Stimulated activated naive CD4-positive, alpha-beta T cell (primary cell): Measurements from ENCODE around the gene LAD1.

Experiments
- DNase-seq, 6 experiments: peaks; one replicate each; lab custom pipeline; 2025; lab: John Stamatoyannopoulos, UW

LAD1 gene

DNA sequence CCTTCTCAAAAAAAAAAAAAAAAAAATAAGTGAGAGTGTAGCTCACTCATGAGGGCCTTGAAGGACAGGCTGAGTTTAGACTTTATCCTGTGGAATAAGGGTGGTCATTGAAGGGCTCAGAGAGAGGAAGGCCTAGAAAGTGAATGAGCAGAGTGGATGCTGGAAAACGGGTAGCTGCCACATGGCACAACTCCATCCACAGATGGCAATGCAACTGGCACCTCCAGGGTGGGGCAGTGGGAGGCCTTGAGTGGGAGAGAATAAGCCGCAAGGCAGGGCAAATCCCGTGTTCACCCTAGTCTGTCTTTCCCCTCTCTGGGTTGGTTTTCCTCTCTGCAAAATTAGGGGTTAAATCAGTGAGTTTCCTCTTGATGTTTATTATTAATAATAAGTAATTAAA lies 19.3 kb upstream of the LAD1 start:
- no peak for DNase-seq

DNA sequence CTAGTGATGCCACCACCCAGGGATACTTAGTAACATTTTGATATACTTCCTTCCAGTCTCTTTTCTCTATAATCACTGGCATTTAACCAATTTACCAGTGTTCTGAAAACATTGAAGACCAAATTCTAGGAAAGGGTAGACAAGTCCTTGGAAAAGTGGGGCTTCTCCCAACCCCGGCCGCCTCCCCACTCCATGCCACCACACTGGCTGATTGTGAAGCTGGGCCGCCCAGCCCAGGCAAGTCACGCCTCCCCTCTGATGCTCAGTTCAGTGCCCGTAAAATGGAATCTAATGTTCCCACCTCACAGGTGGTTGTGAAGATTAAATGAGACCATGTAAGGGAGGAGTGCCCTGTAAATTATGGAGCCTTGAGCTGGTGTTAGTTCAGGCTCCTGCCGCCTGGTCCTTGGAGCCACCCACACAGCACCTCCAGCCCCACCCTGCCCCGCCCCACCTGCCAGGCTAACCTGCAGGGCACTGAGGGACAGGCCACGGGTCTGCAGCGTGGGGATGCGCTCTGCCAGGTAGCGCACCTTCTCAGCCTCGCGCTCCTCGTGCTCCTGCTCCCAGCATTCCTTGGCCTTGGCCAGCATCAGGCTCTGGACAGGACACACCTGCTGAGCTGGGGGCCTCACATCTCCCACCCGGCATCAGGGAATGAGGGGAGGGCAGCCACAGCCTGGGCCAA lies 15.1 kb upstream of the LAD1 start:
- DNase-seq = no peak

DNA sequence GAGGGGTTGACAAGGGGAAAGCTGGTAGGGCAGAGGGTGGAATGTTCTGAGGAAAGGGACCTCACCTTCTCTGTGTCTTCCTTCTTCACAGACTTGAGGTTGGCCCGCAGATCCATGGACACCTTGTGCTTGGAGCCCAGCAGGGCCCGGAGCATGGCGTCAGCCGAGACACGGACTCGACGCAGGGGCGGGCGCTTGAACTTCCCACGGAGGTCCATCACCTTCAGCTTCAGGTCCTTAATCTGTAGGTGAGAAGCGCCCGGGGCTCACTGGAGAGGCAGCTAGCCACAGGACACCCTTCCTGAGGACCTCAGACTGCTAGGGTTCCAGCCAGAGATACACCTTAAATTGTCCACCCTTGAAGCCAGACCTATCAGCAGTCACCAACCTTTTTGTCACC lies 12.2 kb upstream of the LAD1 start:
- no peak for DNase-seq

DNA sequence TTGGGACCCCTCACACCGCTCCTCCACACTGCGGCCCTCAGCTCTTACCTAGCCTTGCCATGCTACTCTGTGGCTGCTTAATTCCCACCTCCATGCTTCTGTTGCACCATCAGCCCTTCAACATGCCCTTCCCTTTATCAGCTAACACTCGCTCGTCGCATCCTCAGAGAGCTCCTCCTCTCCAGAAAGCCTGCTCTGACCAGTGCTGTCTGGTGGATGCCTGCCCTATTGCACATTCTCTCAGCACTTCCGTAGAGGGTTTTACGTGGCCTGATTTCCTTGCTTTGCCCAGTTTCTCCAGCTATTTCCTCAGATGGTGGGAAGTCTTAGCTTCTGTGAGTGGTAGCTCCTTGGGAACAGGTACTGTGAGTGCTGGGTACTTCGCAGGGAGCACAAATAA lies 10.3 kb upstream of the LAD1 start:
- no peak for DNase-seq

DNA sequence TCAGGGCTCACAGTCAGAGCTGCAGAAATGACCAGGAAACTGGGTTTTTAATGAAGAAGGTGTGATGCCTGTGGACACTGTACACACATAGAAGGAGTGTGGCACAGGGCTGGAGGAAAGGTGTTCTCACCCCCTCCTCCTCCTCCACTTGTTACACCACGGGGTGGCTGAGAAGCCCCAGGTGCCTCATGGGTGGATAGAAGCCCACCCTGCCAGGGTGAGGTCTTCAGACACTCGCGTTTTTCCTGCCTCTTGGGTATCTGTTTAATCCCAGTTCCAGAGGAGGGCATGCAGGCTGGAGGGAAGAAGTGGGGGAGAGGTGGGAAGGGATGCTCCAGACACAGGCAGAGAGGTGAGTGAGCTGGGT lies 9.7 kb upstream of the LAD1 start:
- DNase-seq = no peak

DNA sequence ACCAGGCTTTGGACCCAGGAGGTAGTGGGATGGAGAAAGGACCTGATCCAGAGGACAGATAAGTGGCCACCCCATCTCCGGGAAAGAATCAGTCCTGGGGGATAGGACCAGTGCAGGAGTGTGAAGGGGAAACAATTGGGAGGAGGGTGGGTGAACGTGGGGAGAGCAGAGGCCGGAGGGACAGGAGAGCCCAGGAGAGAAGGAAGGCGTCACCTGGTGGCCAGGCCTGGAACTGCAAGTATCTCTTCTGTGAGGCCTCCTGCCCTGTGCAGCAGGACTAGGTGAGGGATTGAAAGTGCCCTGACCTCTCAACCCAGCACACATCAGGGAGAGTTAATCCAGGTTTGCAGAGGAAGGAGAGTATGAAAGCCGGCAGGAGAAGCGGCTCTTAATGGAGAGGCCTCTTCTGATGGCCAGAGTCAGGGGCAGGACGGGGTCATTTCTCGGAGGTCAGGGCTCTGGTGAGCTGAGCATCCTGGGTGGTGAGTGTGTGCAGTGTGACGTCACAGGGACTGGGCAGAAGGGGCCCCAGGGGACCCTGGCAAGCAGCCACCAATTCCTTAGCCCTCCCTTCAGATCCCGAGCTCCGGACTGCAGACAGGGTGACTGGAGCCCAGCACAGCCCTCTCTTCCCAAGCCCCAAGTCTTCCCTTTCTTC lies 9.2 kb upstream of the LAD1 start:
- DNase-seq = peak; percentile 4 to 58 (median 39)

DNA sequence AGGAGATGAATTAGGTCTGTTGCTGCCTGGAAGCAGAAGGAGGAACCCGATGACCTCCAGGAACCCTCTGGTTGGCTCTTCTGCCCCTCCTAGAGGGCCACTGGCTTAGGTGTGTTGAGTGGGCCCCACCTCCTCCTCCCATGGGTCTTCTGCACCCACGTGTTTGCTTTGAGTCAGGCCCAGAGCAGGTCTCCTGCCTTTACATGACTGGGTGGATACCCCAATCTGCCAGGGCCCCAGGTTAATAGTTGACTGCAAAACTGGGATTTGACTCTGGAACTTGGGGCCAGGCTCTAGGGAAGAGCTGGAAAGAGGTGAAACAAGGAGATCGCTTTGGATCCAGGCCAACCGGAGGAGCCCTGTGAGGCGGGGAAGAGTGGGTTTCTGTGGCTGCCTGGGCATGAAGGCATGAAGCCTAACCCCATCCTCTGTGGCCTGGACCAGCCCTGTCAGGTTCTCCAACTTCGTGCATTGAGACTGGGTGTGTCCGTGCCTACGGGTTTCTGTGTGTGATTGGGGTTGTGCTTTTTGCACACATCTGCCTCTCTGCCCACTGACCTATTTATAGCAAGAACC lies 7.8 kb upstream of the LAD1 start:
- DNase-seq = no peak

DNA sequence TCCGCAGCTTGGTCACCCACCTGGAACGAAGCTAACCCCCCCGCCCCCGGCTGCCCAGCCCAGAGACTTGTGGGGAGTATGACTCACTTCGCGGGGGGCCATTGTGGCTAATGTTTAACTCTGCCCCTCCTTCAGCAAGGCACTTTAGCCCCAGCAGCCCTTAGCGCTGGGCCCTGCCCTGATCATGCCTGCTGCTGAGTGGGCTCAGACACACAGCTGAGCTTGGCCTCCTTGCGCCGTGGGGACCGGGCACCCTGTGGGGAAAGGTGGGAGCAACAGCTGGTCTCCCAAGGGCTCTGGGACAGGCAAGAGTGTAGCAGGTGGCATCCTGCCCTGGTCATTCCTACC lies 6.3 kb upstream of the LAD1 start:
- DNase-seq = no peak

DNA sequence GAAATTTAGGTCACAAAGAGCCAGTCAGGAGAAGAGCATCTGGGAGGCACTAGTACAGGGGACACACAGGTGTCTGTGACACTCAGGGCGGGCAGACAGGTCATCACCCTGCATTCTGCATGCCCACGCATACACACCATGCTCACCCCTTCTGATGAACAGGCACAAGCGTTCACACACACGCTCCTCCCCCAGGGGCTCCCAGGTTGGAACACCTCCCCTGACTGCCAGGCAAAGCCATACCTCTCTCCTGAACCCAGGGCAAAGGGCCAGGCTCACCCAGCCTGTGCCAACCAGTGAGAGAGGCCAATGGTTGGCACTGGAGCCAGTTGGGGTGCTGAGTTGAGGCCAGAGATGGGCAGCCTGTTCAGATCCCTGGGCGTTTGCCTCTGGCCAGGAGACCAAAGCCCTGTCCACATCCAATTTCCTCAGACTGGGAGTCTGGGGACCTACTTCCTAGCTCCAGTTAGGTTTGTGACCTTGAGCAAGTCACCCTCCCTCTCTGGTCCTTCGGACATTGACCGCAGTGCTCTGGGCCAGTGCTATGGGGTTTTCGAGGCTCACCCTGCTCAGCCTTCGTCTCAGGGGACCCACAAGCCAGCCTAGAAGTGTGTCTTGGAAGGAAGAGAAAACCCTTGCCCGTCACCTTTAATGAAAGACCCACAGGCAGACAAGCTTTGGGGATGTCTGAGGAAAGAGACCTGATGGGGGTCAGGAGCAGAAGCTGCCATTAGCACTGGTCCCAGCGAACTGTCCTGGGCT lies 5.8 kb upstream of the LAD1 start:
- DNase-seq = no peak

DNA sequence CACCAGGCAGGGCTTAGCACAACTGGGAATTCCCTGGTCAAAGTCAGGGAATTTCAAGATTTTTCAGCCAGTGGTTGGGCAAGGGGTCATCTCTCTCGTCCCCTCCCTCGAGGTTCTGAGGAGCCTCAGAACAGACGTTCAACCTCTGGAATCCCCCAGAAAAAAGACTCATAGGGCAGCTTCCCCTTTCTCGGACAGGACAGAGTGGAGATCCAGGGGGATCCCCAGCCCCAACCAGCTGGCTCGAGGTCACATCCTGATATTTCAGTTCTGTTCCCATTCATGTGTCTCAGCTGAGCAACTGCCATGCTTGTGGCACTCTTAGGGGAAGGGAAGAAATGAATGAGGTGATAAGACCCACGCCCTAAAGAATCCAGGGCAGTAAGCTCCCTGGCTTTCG lies 4.9 kb upstream of the LAD1 start:
- no peak for DNase-seq

DNA sequence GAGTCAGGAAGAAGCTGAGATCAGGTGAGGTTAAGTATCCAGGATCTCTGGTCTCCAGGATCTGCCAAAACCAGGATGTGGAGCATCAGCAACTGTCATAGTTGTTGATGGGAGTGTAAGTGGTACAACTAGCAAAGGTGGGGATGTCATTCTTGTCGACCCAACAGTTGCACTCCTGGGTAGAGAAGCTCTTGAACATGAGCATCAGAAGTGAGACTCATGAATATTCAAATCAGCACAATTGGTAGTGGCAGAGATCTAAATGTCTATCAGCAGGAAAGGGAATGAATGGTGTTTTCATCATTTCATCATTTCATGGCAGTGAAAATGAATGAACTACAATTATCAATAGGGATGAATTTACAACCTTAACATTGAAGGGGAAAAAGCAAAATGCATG lies 4.2 kb upstream of the LAD1 start:
- DNase-seq = no peak

DNA sequence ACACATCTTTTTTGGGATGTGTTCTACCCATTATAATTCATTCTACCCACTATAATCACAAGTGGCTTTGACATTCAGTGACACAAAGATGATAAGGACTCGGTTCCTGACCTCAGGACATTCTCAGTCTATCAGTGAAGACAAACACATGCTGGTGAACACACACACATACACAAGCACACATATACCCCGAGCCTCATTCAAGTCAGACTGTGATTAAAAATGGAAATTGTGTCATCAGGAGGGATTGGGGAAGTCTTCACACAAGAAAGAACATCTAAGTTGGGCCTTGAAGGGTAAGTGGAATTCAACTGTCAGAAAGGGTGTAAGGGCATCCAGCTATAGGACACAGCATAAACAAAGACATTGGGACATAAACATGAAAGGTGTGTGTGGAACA lies 2.6 kb upstream of the LAD1 start:
- DNase-seq = no peak

DNA sequence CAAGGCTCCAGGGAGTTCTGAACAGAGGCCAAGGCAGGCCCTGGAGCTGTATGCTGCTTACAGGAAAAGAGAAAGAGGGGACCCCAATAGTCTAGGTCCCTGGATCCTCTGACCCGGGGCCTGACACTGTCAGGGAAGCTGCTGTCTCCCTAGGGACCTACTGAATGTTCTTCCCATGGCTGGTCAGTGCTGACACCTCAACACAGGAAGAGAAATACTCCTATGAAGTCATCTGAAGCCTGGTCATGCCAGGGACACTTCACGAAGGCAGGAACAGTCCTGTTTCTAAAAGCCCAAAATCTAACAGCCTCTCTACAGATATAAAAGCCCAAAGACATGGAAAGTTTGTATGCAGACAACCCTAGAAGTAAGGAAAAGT lies 1.7 kb upstream of the LAD1 start:
- DNase-seq = no peak

DNA sequence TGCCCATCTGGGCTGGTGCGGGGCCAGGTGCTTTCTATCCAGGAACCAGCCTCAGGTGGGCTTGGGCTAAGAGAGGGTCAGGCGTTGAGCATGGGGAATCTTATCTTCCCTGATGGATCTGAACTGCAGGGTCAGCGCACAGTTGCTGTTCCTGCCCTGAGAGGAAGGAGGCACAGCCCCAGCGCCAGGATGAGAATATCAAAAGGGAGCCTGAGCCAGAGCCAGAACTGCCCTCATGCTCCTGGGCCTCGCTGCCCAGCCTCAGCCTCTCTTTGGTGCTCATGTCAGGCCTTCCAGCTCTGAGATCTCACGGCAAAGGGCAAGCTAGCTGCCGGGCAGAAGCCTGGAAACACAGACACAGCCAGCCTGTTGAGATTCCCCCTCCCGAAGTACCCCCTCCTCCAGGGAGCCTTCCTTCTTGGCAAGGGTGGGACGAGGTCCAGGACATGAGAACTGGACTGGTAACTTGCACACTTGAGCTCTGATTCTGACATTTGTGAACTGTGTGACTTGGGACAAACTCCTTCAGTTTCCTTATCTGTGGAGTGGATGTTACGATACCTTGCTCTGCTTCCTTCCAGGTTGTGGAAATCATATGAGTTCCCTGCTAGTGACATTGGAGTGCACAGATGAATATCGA lies 1.2 kb upstream of the LAD1 start:
- no peak for DNase-seq

DNA sequence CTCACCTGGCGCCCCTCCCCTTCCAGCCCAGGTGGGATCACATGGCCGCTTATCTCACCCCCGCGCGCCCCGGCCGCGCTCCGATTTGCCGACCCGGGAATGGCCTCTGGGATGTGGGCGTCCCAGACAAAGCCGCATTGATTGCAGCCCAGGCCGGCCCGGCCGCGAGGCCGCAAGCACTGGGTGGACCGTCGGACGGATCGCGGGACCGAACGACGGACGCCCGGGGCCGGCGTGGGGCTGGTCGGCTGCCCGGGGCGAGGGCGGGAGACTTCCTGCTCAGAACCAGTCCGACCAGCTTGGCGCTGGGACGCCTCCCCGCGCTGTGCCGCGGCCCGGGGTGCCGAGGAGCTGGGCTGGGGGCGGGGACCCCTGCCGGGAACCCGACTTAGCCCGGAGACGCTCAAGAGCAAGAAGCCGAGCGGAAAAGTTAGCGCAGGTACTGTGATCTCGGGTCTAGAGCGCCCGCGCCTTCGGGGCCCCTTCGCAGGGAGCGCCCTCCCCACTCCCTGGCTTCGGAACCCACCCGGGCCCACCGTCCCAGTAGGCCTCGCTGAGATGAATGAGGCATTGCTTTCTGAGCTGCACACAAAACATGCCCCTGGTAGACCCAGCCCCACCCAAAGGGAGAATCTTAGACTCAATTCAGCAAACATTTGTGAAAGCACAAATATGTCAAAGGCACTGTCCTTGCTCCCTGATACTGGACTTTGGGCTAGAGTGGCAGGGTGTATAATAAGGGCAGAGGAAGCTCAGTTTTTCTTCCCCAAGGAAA lies 415 bp upstream of the LAD1 start:
- DNase-seq = no peak

DNA sequence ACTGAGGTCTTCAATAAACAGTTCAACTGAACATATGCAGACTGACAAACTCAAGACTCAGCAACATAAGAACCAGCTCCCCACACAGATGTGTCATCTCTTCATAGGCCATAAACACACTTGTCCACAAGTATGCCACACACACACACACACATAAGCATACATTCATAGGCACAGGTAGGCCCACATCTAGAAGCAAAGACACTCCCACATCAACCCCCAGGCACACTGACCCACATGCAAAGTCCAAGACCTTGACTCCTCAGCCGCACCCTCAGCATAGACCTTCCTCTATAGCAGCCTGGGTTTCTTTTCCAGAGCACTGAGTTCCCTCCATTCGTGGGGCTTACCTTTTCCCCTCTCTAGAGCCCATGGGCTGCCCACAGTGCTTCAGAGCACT lies 1.4 kb downstream of the LAD1 start:
- DNase-seq = no peak

DNA sequence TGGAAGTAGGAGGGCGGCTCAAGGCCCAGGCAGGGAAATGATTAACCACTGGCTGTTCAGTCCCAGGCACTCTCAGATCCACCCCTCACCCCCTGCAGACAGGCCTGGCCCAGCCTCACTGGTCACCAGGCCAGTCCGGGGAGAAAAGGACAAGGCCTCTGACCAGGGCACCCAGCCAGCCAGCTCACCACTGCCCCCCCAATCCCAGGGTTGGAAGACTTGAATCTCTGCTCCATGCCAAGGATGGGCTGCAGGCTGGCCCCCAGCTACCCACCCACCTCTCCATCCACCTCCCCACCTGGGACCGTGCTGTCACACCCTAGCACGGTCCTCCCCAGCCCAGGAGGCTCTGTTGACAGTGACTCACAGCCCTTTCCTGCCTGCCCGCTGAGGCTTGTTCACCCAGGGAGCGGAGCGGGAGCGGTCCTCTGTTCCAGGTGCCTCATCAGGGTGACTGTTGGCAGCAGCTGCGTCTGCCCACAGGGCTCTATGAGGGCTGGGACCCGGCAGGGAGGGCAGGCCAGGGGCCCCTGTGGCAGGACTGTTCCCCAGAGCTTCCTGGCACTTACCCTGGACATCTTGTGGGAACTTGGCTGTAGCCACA lies 2.2 kb downstream of the LAD1 start:
- DNase-seq = no peak

DNA sequence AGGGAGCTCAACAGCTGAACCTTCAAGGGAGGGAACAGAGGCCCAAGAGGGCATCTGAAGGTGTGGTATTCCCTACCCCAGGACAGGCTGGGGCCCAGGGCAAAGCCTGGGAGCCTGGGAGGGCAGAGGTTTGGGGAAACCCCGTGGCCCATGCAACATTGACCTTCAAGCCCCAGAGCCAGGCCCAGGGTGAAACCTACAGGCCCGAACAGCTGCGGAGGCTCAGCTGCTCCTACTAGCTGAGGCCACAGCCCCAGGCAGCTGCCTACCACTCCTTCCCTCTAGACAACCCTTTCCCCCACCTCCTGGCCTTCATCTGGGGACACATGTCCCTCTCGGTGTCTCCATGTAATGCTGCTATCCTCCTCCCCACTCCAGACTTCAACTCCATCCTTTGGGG lies 3.2 kb downstream of the LAD1 start:
- no peak for DNase-seq

DNA sequence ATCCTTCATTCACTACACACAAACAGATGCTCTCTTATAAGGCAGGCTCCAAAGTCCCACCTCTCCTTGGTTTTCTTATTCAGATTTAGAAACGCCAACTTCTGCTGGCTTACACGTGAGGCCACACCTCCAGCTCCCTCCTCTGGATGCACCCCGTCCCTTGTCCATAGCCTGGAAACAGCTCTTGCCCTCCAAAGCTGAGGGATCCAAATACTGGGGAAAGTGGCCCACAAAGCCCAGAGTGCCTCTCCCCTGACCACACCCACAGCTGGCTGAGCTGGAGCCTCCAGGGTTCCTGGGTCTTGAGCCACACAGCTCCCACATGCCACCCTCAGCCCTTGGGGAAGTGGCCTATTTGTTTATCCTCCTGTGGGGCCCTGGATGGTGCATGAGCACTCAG lies 4.5 kb downstream of the LAD1 start:
- DNase-seq = no peak

DNA sequence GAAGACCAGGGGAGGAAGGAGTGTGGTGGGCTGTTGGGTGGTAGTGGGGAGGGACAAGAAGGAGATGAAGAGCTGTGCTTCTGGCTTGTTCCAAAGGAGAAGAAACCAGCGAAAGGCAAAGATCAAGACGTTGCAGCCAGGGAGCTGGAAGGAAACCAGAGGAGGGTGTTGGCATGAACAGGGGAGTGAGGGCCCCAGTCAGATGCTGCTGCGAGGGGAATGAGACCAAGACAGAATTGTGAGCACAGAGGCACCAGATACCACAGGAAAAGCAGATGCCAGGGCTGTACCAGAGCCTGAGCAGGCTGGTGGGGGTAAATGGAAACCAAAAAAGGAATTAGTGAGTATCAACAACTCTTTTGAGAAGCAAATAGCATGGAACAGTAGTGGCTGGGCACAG lies 6.0 kb downstream of the LAD1 start:
- no peak for DNase-seq

DNA sequence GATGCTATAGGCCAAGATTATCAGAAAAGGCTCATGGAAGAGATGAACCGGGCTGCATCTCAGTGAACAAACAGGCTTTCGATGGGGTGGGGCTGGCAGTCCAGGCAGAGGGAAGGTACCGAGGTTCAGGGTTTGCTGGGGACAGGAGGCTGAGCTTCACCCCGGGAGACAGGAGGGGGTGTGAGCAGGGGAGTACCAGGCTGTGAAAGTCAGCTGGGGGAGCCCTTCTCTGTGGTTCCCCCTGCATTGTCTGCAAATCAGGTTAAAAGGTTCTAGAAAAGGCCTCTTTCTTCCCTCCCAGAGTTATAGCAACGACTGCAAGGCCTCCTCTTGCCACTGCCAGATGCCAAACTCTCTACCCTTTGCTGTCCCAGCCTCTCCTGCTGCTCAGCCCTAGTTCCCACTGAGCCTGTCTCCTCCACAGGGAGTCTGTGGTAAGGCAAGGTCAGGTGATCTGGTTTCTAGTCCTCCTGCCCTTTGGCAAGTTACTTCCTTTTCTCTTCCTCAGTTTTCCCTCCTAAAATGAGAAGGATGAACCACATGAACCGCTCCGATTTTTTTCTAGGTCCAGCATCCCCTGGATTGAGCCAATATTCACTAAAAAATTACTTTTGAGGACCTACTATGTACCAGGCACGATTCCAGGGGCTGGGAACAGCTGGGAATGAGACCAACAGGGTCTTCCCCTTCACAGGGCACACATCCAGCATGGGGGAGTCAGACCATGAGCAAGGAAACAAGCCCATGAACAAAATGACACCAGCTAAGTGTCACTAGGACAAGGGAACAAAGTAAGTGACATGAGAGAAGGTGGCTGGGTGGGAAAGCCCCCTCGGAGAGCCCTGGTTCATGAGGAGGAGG lies 7.2 kb downstream of the LAD1 start:
- DNase-seq = no peak
